Fibroblast of peridontal ligament (primary cell): Measurements from ENCODE around the gene RPP25L.

Experiments
- DNase-seq: peaks from one replicate; pipeline ENCODE4 v3.0.0-alpha.2; 2010; ENCODE audit errors: extremely low read depth

The RPP25L gene

GRCh38 chr9:34568774-34569173, 43.1 kb downstream of the RPP25L start:
- no peak for DNase-seq

- no peak for DNase-seq
These were observed 43.8 kb downstream of the RPP25L start for GRCh38 chr9:34568133-34568532.

GRCh38 chr9:34566972-34567371, 44.9 kb downstream of the RPP25L start:
- no peak for DNase-seq

GRCh38 chr9:34566322-34566721, 45.6 kb downstream of the RPP25L start:
- no peak for DNase-seq

GRCh38 chr9:34565856-34566255, 46.0 kb downstream of the RPP25L start:
- DNase-seq: no peak

- DNase-seq: no peak
These were observed 47.3 kb downstream of the RPP25L start for GRCh38 chr9:34564617-34565016.

GRCh38 chr9:34563262-34563661, 48.6 kb downstream of the RPP25L start:
- no peak for DNase-seq

- no peak for DNase-seq
These were observed 49.7 kb downstream of the RPP25L start for GRCh38 chr9:34562135-34562745.

- DNase-seq: no peak
These were observed 51.2 kb downstream of the RPP25L start for GRCh38 chr9:34560599-34561214.
